Spleen (tissue), 11 donors: Measurements from ENCODE around the gene ECD. TPM values are rescaled to one million over a fixed set of nuclear protein-coding genes. Genes with fewer than 3 reads are reported as not detected.
"Not testable (repeated sequence)": the region's sequence is repeated elsewhere in the genome, so short reads cannot be mapped to it uniquely, and the experiment has no call there.

Source experiments
- DNase-seq: peaks from one replicate; pipeline ENCODE4 v3.0.0-alpha.2; 2020
- H3K27ac ChIP-seq, 8 donors: fragments of 200-600 bp; sonication (generic) in 7 of 8; 1 replicate in 4 of 8; 2 replicates in 4 of 8; pipeline versions ENCODE4 v1.5.0 to v1.8.0; 2016 to 2021; ENCODE audit warnings: inconsistent platforms in 4 of 8, mild to moderate bottlenecking in 4 of 8, moderate library complexity in 1 of 8
- H3K27me3 ChIP-seq, 7 donors: fragments of 200-600 bp; sonication (generic) in 6 of 7; replicated peaks in 1 of 7; 1 replicate in 4 of 7; 2 replicates in 3 of 7; pipeline versions ENCODE4 v1.5.0 to v1.8.0; 2016 to 2021; ENCODE audit warnings: inconsistent platforms in 3 of 7, mild to moderate bottlenecking in 1 of 7
- H3K36me3 ChIP-seq, 6 donors: fragments of 200-600 bp; sonication (generic) in 5 of 6; 1 replicate in 4 of 6; 2 replicates in 2 of 6; pipeline versions ENCODE4 v1.5.0 to v1.8.0; 2016 to 2021; ENCODE audit warnings: inconsistent platforms in 2 of 6
- H3K4me1 ChIP-seq, 6 donors: fragments of 200-600 bp; sonication (generic) in 5 of 6; 1 replicate in 3 of 6; 2 replicates in 3 of 6; pipeline versions ENCODE4 v1.5.0 to v1.8.0; 2016 to 2021; ENCODE audit warnings: inconsistent platforms in 3 of 6
- H3K4me3 ChIP-seq, 8 donors: fragments of 200-600 bp; sonication (generic) in 7 of 8; 1 replicate in 4 of 8; 2 replicates in 4 of 8; pipeline versions ENCODE4 v1.5.0 to v1.8.0; 2016 to 2021; ENCODE audit warnings: inconsistent platforms in 4 of 8, mild to moderate bottlenecking in 4 of 8, moderate library complexity in 2 of 8
- H3K9me3 ChIP-seq, 8 donors: fragments of 200-600 bp; sonication (generic) in 7 of 8; 1 replicate in 4 of 8; 2 replicates in 4 of 8; pipeline versions ENCODE4 v1.5.0 to v1.8.0; 2016 to 2021; ENCODE audit warnings: inconsistent platforms in 4 of 8
- CTCF ChIP-seq, 11 experiments: fragments of 200-600 bp in 7 of 11; fragments of 450-650 bp in 4 of 11; sonication (generic) in 4 of 11; IDR thresholded peaks in 8 of 11; conservative IDR thresholded peaks in 3 of 11; 1 replicate in 7 of 11; 2 replicates in 4 of 11; pipeline versions ENCODE4 v1.4.0 to v1.8.0; 2016 to 2021; ENCODE audit warnings: antibody characterized with exemption in 11 of 11, inconsistent platforms in 4 of 11, mild to moderate bottlenecking in 1 of 11
- POLR2A ChIP-seq, 3 donors: fragments of 450-650 bp; IDR thresholded peaks; one replicate each; pipeline ENCODE4 v1.5.1; 2017; ENCODE audit warnings: antibody characterized with exemption in 3 of 3, mild to moderate bottlenecking in 1 of 3
- POLR2AphosphoS5 ChIP-seq, 3 donors: sonication (generic); formaldehyde crosslinking; IDR thresholded peaks; one replicate each; pipeline ENCODE4 v1.5.1; 2017; ENCODE audit warnings: antibody characterized with exemption in 3 of 3
- WGBS, 5 donors: extraction: QIAGEN DNeasy Blood & Tissue Kit in 3 of 5; methylation state at CpG; one replicate each; pipeline versions ENCODE4 v1.1.5 to v1.1.7; 2013 to 2018; 5-methylcytosine and 5-hydroxymethylcytosine counted together
- intact Hi-C: fragments of 100-400 bp; cut with DNase I; formaldehyde crosslinking; loops from one replicate; pipeline ENCODE4 v1.15.0; 2023; ENCODE audit warnings: low total_unique reads
- polyA plus RNA-seq, 3 donors: library from polyadenylated mRNA; stranded (reverse); fragments of 200-250 nt; gene quantifications; one replicate each; pipeline ENCODE4 v1.2.1, GENCODE V29; 2013
- total RNA-seq, 7 donors: library from RNA; depleted of rRNA in 3 of 7; stranded (reverse); fragments of >200 nt in 3 of 7; fragmentation: NEBNext Ultra II Directional in 4 of 7; extraction: Animal tissue kit (Norgen Biotek cat#: 25700) in 4 of 7; gene quantifications; one replicate each; pipeline versions ENCODE4 v1.1.0 to v1.2.1, GENCODE V29; 2016 to 2021
- donor health status: healthy with polysubstance abuse.
- donor health status: DM: no; HTN: no; CAD: no; lungs with moderate emphysema.
- donor health status: DM: no; HTN: no; CAD: no.
- donor health status: Bipolar disorder and iron deficiency.
- donor health status: healthy.
- donor health status: DM: no; HTN: no; CAD: no.
- donor health status: DM: yes; HTN: yes; CAD: no.

ECD gene
- total and polyA plus RNA-seq, 10 donors, result 7.3 to 37.8 (median 28.1) TPM

DNA sequence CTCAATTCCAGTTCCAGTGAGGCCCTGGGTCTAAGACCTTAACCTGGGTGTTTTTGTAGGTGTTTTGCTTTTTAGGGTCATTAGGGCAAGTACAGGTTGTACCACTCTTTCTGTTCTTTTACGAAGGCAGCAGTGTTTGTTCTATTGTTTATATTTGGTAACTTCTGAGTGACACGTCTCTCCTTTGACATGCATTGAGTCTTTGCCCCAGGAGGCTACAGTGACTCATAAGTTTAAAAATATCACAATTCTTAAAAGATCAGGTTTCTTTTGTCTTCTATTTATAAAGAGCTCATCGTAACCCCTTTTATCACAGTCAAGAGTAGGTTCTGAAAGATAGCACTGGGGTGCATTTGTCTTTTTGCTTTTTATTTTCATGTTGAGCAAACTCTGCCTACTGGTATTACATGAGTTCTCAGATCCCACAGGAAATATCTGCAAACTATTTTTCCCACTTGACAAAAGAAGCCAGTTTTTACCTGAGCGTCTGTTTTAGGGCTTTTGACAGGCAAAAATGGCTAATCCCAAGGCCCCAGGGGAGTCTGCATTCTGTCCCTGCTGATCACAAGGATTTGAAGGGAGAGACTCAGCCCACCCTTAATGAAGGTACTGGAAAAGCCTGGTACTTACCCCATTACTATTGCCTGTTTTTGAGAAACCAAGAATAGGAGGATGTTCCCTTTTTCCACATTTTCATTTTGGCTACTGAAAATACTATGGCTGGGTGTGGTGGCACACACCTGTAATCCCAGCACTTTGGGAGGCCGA is 49.6 kb downstream of the ECD start:
- H3K4me1 ChIP-seq, result no peaks in the 10 kb centered on the region
- no peaks in the 10 kb centered on the region for H3K9me3 ChIP-seq
- TF ChIP-seq POLR2AphosphoS5 (IDR thresholded peaks at IDR 0.05), result no peak
- no peak for DNase-seq
- 63 to 82% (median 71%) methylated on average over 5 of the region's 5 CpGs for WGBS, 5 donors
- intact Hi-C loops, result no loop called here
- no peak overlapping the region for H3K27ac ChIP-seq
- H3K27me3 ChIP-seq, result no peaks in the 10 kb centered on the region
- peaks cover 0 to 61% (median 3%) of the 10 kb centered on the region in 6 donors for H3K36me3 ChIP-seq
- no peak overlapping the region for H3K4me3 ChIP-seq

- no peak for DNase-seq
- WGBS, 5 donors, result 91 to 100% (median 96%) methylated on average over 1 of the region's 1 CpG
- no peaks in the 10 kb centered on the region for H3K9me3 ChIP-seq
- H3K4me1 ChIP-seq, result peaks cover 0 to 5% (median 2%) of the 10 kb centered on the region in 6 donors
- H3K27me3 ChIP-seq, result no peaks in the 10 kb centered on the region
- H3K36me3 ChIP-seq, result peaks cover 0 to 45% (median 2%) of the 10 kb centered on the region in 6 donors
- no peak overlapping the region for H3K27ac ChIP-seq
- intact Hi-C loops, result no loop called here
- no peak overlapping the region for H3K4me3 ChIP-seq
- no peak for TF ChIP-seq POLR2A (IDR thresholded peaks at IDR 0.05)
- no peak for TF ChIP-seq POLR2AphosphoS5 (IDR thresholded peaks at IDR 0.05)
- TF ChIP-seq CTCF (IDR thresholded peaks at IDR 0.05 in 8 of 11, conservative IDR thresholded peaks at IDR 0.05 in 3 of 11), result no peak
Observed at GRCh38 chr10:73116017-73116416, 51.8 kb downstream of the ECD start.

DNA sequence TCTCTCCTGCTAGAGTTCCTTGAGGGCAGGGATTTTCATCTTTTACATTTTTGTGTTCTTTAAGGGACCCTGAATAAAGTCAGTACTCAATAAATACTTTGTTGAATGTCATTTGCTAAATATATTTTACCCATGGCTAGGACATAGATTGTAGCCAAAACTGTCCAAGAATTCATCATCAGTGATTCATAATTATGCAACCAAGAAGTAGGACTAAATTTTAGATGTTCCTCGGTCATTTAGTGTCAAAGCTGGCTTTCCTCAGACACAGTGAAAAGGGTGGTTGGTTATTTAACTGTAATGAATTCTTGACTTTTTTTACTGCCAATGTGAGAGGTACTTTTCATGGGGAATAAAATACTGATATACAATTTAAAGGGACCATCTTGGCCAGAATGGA is 54.3 kb downstream of the ECD start:
- Histone ChIP-seq H3K4me1 (peaks cover 0 to 17% (median 11%) of the 10 kb centered on the region in 6 donors), H3K27me3 (no peaks in the 10 kb centered on the region), H3K9me3 (peaks cover 0 to 9% (median 3%) of the 10 kb centered on the region in 8 donors), H3K4me3 (no peak overlapping the region), H3K36me3 (peaks cover 0 to 32% (median 2%) of the 10 kb centered on the region in 6 donors), H3K27ac (no peak overlapping the region)
- intact Hi-C loops, result no loop called here
- TF ChIP-seq POLR2A (IDR thresholded peaks at IDR 0.05) (no peak), CTCF (IDR thresholded peaks at IDR 0.05 in 8 of 11, conservative IDR thresholded peaks at IDR 0.05 in 3 of 11) (no peak), POLR2AphosphoS5 (IDR thresholded peaks at IDR 0.05) (no peak)
- WGBS, 5 donors, result 82 to 97% (median 88%) methylated on average over 1 of the region's 1 CpG
- DNase-seq, result no peak

DNA sequence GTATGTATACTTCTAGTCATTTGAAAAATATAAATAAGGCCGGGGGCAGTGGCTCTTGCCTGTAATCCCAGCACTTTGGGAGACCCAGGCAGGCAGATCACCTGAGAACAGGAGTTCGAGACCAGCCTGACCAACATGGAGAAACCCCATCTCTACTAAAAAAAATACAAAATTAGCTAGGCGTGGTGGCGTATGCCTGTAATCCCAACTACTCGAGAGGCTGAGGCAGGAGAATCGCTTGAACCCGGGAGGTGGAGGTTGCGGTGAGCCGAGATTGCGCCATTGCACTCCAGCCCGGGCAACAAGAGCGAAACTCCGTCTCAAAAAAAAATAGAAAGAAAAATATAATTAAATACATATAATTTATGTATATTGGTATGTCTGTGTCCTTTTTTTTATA is 55.8 kb downstream of the ECD start:
- Histone ChIP-seq H3K36me3 (peaks cover 0 to 32% (median 2%) of the 10 kb centered on the region in 6 donors), H3K4me1 (peaks cover 0 to 17% (median 11%) of the 10 kb centered on the region in 6 donors)
- H3K4me3 ChIP-seq, H3K9me3 ChIP-seq, H3K27ac ChIP-seq, DNase-seq, intact Hi-C loops, H3K27me3 ChIP-seq: not testable (repeated sequence)
- WGBS, 5 donors, result 94 to 98% (median 95%) methylated on average over 13 of the region's 13 CpGs

DNA sequence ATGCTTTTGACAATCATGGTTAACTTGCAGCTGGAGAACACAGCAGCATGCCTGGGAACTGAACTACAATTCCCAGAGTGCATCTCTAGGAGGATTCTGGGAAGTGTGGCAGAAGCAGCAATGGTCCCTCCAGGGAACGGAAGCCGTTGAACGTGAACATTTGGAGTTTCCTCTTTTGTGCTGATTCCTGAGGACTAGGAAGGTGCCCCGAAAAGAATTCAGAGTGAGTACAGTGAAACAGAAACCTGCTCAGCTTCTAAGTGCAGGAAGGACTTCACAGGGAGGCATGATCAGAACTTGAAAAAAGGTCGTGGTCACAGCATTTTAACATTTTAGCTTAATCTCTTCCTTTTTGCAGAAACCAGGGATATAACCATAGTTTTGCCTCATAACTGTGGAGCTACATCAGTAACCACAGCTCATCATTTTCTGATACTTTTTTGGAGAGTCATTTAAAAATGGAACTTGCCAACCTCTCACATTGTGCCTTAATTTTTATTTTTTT is 57.4 kb downstream of the ECD start, which contains the start of gene NUDT13:
Gene NUDT13 (plus strand): TSS at position 111 of the 505 bp plus-strand sequence. CDS start 3,911 bp downstream, outside the sequence.
- TF ChIP-seq CTCF (IDR thresholded peaks at IDR 0.05 in 8 of 11, conservative IDR thresholded peaks at IDR 0.05 in 3 of 11) (no peak), POLR2AphosphoS5 (IDR thresholded peaks at IDR 0.05) (peak in 1 of 3 donors; percentile 96), POLR2A (IDR thresholded peaks at IDR 0.05) (peak in 1 of 3 donors; percentile 60)

DNA sequence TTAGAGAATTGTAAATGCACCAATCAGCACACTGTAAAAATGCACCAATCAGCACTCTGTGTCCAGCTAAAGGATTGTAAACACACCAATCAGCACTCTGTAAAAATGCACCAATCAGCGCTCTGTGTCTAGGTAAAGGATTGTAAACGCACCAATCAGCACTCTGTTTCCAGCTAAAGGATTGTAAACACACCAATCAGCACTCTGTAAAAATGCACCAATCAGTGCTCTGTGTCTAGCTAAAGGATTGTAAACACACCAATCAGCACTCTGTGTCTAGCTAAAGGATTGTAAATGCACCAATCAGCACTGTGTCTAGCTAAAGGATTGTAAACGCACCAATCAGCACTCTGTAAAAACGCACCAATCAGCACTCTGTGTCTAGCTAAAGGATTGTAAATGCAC is 58.6 kb downstream of the ECD start:
- H3K4me3 ChIP-seq, DNase-seq, H3K9me3 ChIP-seq, intact Hi-C loops, H3K27me3 ChIP-seq, H3K27ac ChIP-seq: not testable (repeated sequence)
- peaks cover 0 to 17% (median 11%) of the 10 kb centered on the region in 6 donors for H3K4me1 ChIP-seq
- H3K36me3 ChIP-seq, result peaks cover 0 to 11% (median 0%) of the 10 kb centered on the region in 6 donors
- 85 to 95% (median 95%) methylated on average over 4 of the region's 4 CpGs for WGBS, 5 donors

More for the DNA sequence above, 57.4 kb downstream of the ECD start, which contains the start of gene NUDT13:
- no peaks in the 10 kb centered on the region for H3K27me3 ChIP-seq
- H3K4me1 ChIP-seq, result peaks cover 0 to 17% (median 11%) of the 10 kb centered on the region in 6 donors
- WGBS, 5 donors, result 1 to 10% (median 3%) methylated on average over 5 of the region's 5 CpGs
- no peak for DNase-seq
- H3K27ac ChIP-seq, result peak within 1 kb of the TSS; percentile 66 to 86 (median 83)
- peak within 1 kb of the TSS; percentile 30 to 66 (median 44) for H3K4me3 ChIP-seq
- H3K36me3 ChIP-seq, result peaks cover 0 to 20% (median 2%) of the 10 kb centered on the region in 6 donors
- peaks cover 0 to 9% (median 3%) of the 10 kb centered on the region in 8 donors for H3K9me3 ChIP-seq
- intact Hi-C loops, result no loop called here
